NCI-H524 treated with DMSO at 0.1 percent for 48 hours (cell line): ENCODE measurements around the gene CFAP69.

ENCODE experiments used
- DNase-seq: peaks from one replicate; lab custom pipeline; 2025; lab: John Stamatoyannopoulos, UW

The CFAP69 gene

GRCh38 chr7:90244909-90245851, at the start of gene CFAP69:
Gene CFAP69 (plus strand): TSS chr7:90245174. CDS start chr7:90245425, 251 bp downstream.
- no peak for DNase-seq

- no peak for DNase-seq
Observed at GRCh38 chr7:90201500-90202195, 43.3 kb upstream of the CFAP69 start.

GRCh38 chr7:90207956-90208355, 37.0 kb upstream of the CFAP69 start:
- DNase-seq = no peak

- no peak for DNase-seq
Observed at GRCh38 chr7:90209776-90210175, 35.2 kb upstream of the CFAP69 start.

- DNase-seq = no peak
Observed at GRCh38 chr7:90210475-90210874, 34.5 kb upstream of the CFAP69 start.

- DNase-seq = no peak
Observed at GRCh38 chr7:90210981-90211380, 34.0 kb upstream of the CFAP69 start.

- DNase-seq = peak; percentile 61
Observed at GRCh38 chr7:90211391-90212148, 33.4 kb upstream of the CFAP69 start, which contains the start of gene STEAP2. Gene STEAP2 (plus strand): TSS chr7:90211740. CDS start chr7:90225083, 13,343 bp downstream.

GRCh38 chr7:90212149-90212495, 32.9 kb upstream of the CFAP69 start:
- DNase-seq = no peak

GRCh38 chr7:90213521-90213920, 31.5 kb upstream of the CFAP69 start:
- no peak for DNase-seq

GRCh38 chr7:90216080-90216674, 28.8 kb upstream of the CFAP69 start:
- no peak for DNase-seq

- DNase-seq = no peak
Observed at GRCh38 chr7:90216771-90217170, 28.2 kb upstream of the CFAP69 start.

GRCh38 chr7:90222390-90222789, 22.6 kb upstream of the CFAP69 start:
- DNase-seq = no peak

- no peak for DNase-seq
Observed at GRCh38 chr7:90222811-90223725, 21.9 kb upstream of the CFAP69 start.

GRCh38 chr7:90224195-90224594, 20.8 kb upstream of the CFAP69 start:
- DNase-seq = no peak

- no peak for DNase-seq
Observed at GRCh38 chr7:90225181-90225580, 19.8 kb upstream of the CFAP69 start.

GRCh38 chr7:90225601-90226000, 19.4 kb upstream of the CFAP69 start:
- DNase-seq = no peak

- DNase-seq = no peak
Observed at GRCh38 chr7:90227259-90227658, 17.7 kb upstream of the CFAP69 start.

- no peak for DNase-seq
Observed at GRCh38 chr7:90229682-90230081, 15.3 kb upstream of the CFAP69 start.

GRCh38 chr7:90230834-90231233, 14.1 kb upstream of the CFAP69 start:
- no peak for DNase-seq

- DNase-seq = no peak
Observed at GRCh38 chr7:90231304-90231703, 13.7 kb upstream of the CFAP69 start.

- no peak for DNase-seq
Observed at GRCh38 chr7:90232430-90232829, 12.5 kb upstream of the CFAP69 start.
